Liver (tissue), 9 donors: ENCODE results near the gene NUPR1. TPM values are rescaled to one million over a fixed set of nuclear protein-coding genes. Genes with fewer than 3 reads are reported as not detected.

Experiments used
- DNase-seq: peaks from one replicate; pipeline ENCODE4 v3.0.0-alpha.2; 2017; ENCODE audit warnings: low spot score
- H3K27ac ChIP-seq, 2 donors: one replicate each; pipeline ENCODE4 v1.7.0; 2013; ENCODE audit warnings: inconsistent platforms in 2 of 2, low read length in 2 of 2, control low read depth in 1 of 2, low read depth in 1 of 2, mild to moderate bottlenecking in 1 of 2
- H3K27me3 ChIP-seq, 4 donors: one replicate each; pipeline versions ENCODE4 v1.6.1 to v1.7.0; 2013; ENCODE audit warnings: low read length in 3 of 4, inconsistent platforms in 1 of 4, mild to moderate bottlenecking in 1 of 4, moderate library complexity in 1 of 4; ENCODE audit not compliant: control insufficient read depth in 4 of 4, insufficient read depth in 4 of 4
- H3K36me3 ChIP-seq, 4 donors: one replicate each; pipeline versions ENCODE4 v1.6.1 to v1.7.0; 2013; ENCODE audit warnings: low read length in 3 of 4, mild to moderate bottlenecking in 3 of 4, low read depth in 1 of 4, moderate library complexity in 1 of 4; ENCODE audit not compliant: control insufficient read depth in 4 of 4, insufficient read depth in 3 of 4
- H3K4me1 ChIP-seq, 4 donors: one replicate each; pipeline versions ENCODE4 v1.6.1 to v1.7.0; 2013; ENCODE audit warnings: low read length in 3 of 4, mild to moderate bottlenecking in 3 of 4, moderate library complexity in 1 of 4; ENCODE audit not compliant: control insufficient read depth in 4 of 4, insufficient read depth in 4 of 4
- H3K4me3 ChIP-seq, 3 donors: one replicate each; pipeline versions ENCODE4 v1.6.1 to v1.7.0; 2013; ENCODE audit warnings: low read length in 3 of 3, control low read depth in 1 of 3, low read depth in 1 of 3, mild to moderate bottlenecking in 1 of 3
- H3K9ac ChIP-seq, 2 donors: one replicate each; pipeline ENCODE4 v1.7.0; 2013; ENCODE audit warnings: low read length in 2 of 2, mild to moderate bottlenecking in 2 of 2, moderate library complexity in 2 of 2, control low read depth in 1 of 2, low read depth in 1 of 2
- H3K9me3 ChIP-seq, 4 donors: one replicate each; pipeline versions ENCODE4 v1.6.1 to v1.7.0; 2013; ENCODE audit warnings: low read length in 3 of 4; ENCODE audit not compliant: control insufficient read depth in 4 of 4
- FOXA2 ChIP-seq: IDR thresholded peaks from 2 replicates; pipeline ENCODE4 v1.6.1; 2016; ENCODE audit warnings: antibody characterized with exemption
- GABPA ChIP-seq, 2 donors: IDR thresholded peaks in 1 of 2; conservative IDR thresholded peaks in 1 of 2; 2 replicates each; pipeline ENCODE4 v1.6.1; 2016; ENCODE audit warnings: antibody characterized with exemption in 2 of 2, mild to moderate bottlenecking in 1 of 2, moderate library complexity in 1 of 2
- HNF4A ChIP-seq, 2 donors: conservative IDR thresholded peaks; 2 replicates each; pipeline ENCODE4 v1.6.1; 2016; ENCODE audit warnings: antibody characterized with exemption in 2 of 2, mild to moderate bottlenecking in 2 of 2
- HNF4G ChIP-seq: IDR thresholded peaks from 2 replicates; pipeline ENCODE4 v1.6.1; 2016; ENCODE audit warnings: antibody characterized with exemption
- JUND ChIP-seq, 2 donors: IDR thresholded peaks; 2 replicates each; pipeline ENCODE4 v1.6.1; 2016; ENCODE audit warnings: antibody characterized with exemption in 2 of 2
- NR2F2 ChIP-seq: IDR thresholded peaks from 2 replicates; pipeline ENCODE4 v1.6.1; 2016; ENCODE audit warnings: antibody characterized with exemption
- RAD21 ChIP-seq, 2 donors: IDR thresholded peaks; 2 replicates each; pipeline ENCODE4 v1.6.1; 2016; ENCODE audit warnings: antibody characterized with exemption in 2 of 2, mild to moderate bottlenecking in 2 of 2
- RXRA ChIP-seq, 2 donors: IDR thresholded peaks; 2 replicates each; pipeline ENCODE4 v1.6.1; 2017 to 2018; ENCODE audit warnings: antibody characterized with exemption in 2 of 2, mild to moderate bottlenecking in 1 of 2
- SP1 ChIP-seq: IDR thresholded peaks from 2 replicates; pipeline ENCODE4 v1.6.1; 2018; ENCODE audit warnings: antibody characterized with exemption, mild to moderate bottlenecking
- TAF1 ChIP-seq: conservative IDR thresholded peaks from 2 replicates; pipeline ENCODE4 v1.6.1; 2016; ENCODE audit warnings: antibody characterized with exemption, mild to moderate bottlenecking
- WGBS: extraction: QIAGEN DNeasy Blood & Tissue Kit; methylation state at CpG from one replicate; pipeline ENCODE4 v1.1.7; 2013; 5-methylcytosine and 5-hydroxymethylcytosine counted together
- polyA plus RNA-seq, 2 donors: library from polyadenylated mRNA; stranded (reverse) in 1 of 2; unstranded in 1 of 2; fragments of 200-250 nt in 1 of 2; fragments of >200 nt in 1 of 2; fragmentation: Nextera tagmentation in 1 of 2; extraction: Ambion mirVana in 1 of 2; gene quantifications; one replicate each; pipeline versions ENCODE4 v1.2.1 to v1.2.3, GENCODE V29; 2013 to 2015
- total RNA-seq, 2 donors: library from RNA; depleted of rRNA; stranded (reverse); fragments of >200 nt; gene quantifications; one replicate each; pipeline ENCODE4 v1.2.3, GENCODE V29; 2014
- TF ChIP-seq, protein P1 (sequence below): IDR thresholded peaks from 2 replicates; pipeline ENCODE4 v1.6.1; 2016; ENCODE audit warnings: antibody characterized with exemption
- TF ChIP-seq, protein P2 (sequence below): IDR thresholded peaks from 2 replicates; pipeline ENCODE4 v1.6.1; 2016; ENCODE audit warnings: antibody characterized with exemption, mild to moderate bottlenecking
- TF ChIP-seq, protein P3 (sequence below): IDR thresholded peaks from 2 replicates; pipeline ENCODE4 v1.6.1; 2016; ENCODE audit warnings: antibody characterized with exemption
- donor health status: healthy.
- donor health status: healthy.
- donor health status: healthy.
- donor health status: healthy.
- donor health status: healthy.

The NUPR1 gene
- total and polyA plus RNA-seq, 4 donors = 10.9 to 305 (median 62.6) TPM

DNA sequence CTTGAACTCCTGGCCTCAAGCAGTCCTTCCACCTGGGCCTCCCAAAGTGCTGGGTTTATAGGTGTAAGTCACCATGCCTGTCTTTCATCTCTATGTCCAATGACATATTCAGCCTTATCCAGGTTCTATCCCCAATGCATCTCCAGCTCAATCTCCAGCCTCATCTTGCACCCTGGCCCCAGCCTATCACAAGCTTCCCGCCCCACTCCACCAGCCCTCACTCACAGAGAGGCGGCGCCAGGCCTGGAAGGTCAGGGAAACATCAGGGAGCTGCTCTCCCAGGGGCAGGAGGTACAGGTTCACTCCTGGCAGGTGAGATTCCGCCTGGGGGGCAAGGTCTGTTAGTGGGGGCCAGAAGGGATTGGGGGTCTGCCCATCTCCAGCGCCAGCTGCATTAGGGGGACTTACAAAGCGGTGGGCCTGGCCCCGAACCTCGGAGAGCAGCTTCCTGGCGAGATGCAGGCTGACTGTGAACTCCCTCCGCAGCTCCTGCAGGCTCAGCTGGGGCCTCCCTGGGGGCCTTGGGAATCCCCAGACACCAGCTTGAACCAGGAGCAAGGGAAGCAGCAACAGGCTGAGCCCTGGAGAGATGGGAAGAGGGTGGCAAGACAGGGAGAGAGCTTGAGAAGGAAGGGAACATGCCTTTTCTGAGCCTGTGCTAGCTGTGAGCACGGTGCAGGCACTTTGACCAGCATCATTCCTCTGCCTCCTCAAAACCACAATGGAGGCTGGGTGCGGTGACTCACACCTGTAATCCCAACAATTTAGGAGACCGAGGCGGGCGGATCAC lies 35.1 kb downstream of the NUPR1 start:
- Histone ChIP-seq H3K9me3 (no peaks in the 10 kb centered on the region), H3K9ac (no peak overlapping the region), H3K4me1 (peaks cover 12 to 28% (median 23%) of the 10 kb centered on the region in 4 donors), H3K36me3 (peaks cover 0 to 21% (median 11%) of the 10 kb centered on the region in 4 donors), H3K4me3 (no peak overlapping the region), H3K27me3 (no peaks in the 10 kb centered on the region), H3K27ac (no peak overlapping the region)
- TF ChIP-seq RAD21 (IDR thresholded peaks at IDR 0.05) (no peak), GABPA (IDR thresholded peaks at IDR 0.05 in 1 of 2, conservative IDR thresholded peaks at IDR 0.05 in 1 of 2) (no peak)
- TF ChIP-seq, protein P1, sequence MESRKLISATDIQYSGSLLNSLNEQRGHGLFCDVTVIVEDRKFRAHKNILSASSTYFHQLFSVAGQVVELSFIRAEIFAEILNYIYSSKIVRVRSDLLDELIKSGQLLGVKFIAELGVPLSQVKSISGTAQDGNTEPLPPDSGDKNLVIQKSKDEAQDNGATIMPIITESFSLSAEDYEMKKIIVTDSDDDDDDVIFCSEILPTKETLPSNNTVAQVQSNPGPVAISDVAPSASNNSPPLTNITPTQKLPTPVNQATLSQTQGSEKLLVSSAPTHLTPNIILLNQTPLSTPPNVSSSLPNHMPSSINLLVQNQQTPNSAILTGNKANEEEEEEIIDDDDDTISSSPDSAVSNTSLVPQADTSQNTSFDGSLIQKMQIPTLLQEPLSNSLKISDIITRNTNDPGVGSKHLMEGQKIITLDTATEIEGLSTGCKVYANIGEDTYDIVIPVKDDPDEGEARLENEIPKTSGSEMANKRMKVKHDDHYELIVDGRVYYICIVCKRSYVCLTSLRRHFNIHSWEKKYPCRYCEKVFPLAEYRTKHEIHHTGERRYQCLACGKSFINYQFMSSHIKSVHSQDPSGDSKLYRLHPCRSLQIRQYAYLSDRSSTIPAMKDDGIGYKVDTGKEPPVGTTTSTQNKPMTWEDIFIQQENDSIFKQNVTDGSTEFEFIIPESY = no peak
- DNase-seq = no peak
- WGBS = 91% methylated on average over 15 of the region's 15 CpGs

DNA sequence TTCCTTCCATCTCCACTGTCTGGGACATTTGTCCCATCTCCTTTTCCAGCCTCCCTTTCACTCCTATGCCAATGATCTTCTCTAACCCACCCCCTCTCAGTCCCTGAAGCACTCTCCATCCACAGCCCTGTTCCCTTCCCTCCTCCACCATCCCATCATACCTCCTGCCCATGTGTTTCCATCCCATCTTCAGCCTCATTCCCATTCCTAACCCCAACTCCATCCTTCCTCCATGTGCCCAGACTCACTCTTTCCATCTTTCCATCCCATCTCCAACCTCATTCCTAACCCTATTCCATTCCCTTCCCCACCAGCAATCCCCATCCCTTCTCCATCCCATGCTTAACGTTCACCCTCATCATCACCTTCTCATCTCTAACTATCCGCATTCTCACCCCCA lies 36.5 kb downstream of the NUPR1 start:
- DNase-seq = no peak
- Histone ChIP-seq H3K36me3 (peaks cover 0 to 21% (median 11%) of the 10 kb centered on the region in 4 donors), H3K4me3 (no peak overlapping the region), H3K4me1 (peaks cover 12 to 23% (median 19%) of the 10 kb centered on the region in 4 donors), H3K9me3 (no peaks in the 10 kb centered on the region), H3K27ac (no peak overlapping the region), H3K27me3 (no peaks in the 10 kb centered on the region), H3K9ac (no peak overlapping the region)
- WGBS = 87% methylated on average over 2 of the region's 2 CpGs
- TF ChIP-seq, protein P1 = no peak
- no peak for TF ChIP-seq HNF4A (conservative IDR thresholded peaks at IDR 0.05)
- no peak for TF ChIP-seq HNF4G
- TF ChIP-seq SP1 = no peak
- no peak for TF ChIP-seq FOXA2
- TF ChIP-seq RAD21 (IDR thresholded peaks at IDR 0.05) = no peak
- TF ChIP-seq, protein P2, sequence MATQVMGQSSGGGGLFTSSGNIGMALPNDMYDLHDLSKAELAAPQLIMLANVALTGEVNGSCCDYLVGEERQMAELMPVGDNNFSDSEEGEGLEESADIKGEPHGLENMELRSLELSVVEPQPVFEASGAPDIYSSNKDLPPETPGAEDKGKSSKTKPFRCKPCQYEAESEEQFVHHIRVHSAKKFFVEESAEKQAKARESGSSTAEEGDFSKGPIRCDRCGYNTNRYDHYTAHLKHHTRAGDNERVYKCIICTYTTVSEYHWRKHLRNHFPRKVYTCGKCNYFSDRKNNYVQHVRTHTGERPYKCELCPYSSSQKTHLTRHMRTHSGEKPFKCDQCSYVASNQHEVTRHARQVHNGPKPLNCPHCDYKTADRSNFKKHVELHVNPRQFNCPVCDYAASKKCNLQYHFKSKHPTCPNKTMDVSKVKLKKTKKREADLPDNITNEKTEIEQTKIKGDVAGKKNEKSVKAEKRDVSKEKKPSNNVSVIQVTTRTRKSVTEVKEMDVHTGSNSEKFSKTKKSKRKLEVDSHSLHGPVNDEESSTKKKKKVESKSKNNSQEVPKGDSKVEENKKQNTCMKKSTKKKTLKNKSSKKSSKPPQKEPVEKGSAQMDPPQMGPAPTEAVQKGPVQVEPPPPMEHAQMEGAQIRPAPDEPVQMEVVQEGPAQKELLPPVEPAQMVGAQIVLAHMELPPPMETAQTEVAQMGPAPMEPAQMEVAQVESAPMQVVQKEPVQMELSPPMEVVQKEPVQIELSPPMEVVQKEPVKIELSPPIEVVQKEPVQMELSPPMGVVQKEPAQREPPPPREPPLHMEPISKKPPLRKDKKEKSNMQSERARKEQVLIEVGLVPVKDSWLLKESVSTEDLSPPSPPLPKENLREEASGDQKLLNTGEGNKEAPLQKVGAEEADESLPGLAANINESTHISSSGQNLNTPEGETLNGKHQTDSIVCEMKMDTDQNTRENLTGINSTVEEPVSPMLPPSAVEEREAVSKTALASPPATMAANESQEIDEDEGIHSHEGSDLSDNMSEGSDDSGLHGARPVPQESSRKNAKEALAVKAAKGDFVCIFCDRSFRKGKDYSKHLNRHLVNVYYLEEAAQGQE = no peak
- no peak for TF ChIP-seq NR2F2
- TF ChIP-seq JUND (IDR thresholded peaks at IDR 0.05) = no peak
- TF ChIP-seq GABPA (IDR thresholded peaks at IDR 0.05 in 1 of 2, conservative IDR thresholded peaks at IDR 0.05 in 1 of 2) = no peak
- no peak for TF ChIP-seq TAF1
- TF ChIP-seq, protein P3, sequence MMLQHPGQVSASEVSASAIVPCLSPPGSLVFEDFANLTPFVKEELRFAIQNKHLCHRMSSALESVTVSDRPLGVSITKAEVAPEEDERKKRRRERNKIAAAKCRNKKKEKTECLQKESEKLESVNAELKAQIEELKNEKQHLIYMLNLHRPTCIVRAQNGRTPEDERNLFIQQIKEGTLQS = no peak
- TF ChIP-seq RXRA (IDR thresholded peaks at IDR 0.05) = no peak
